ENCODE data around the gene NGEF. TPM values are rescaled to one million over a fixed set of nuclear protein-coding genes. Genes with fewer than 3 reads are reported as not detected.

Gene NGEF
- total and polyA plus RNA-seq, 2 donors (not counting 1 experiment from before 2014, with no cell fraction given): under 0.01 to 0.24 TPM

GRCh38 chr2:232927793-232928550 lies 85.1 kb downstream of the NGEF start:
- H3K27ac ChIP-seq (ENCODE audit: insufficient read depth, low read length): no peak overlapping the region

GRCh38 chr2:232927032-232927792 lies 85.8 kb downstream of the NGEF start:
- no peaks in the 10 kb centered on the region for H3K79me2 ChIP-seq (ENCODE audit: control insufficient read depth, insufficient read depth, low read length)
- H3K27ac ChIP-seq (ENCODE audit: insufficient read depth, low read length): no peak overlapping the region
- H3K27me3 ChIP-seq (ENCODE audit: control insufficient read depth, insufficient read depth, low read length): peaks cover 13% of the 10 kb centered on the region
- DNase-seq (ENCODE audit: low read depth in 2 of 2): peak in 1 of 2 donors; percentile 36
- H3K4me3 ChIP-seq (replicated peaks in 1 of 4; ENCODE audit: control extremely low read depth in 1 of 4, insufficient read depth in 1 of 4, low read depth in 3 of 4, low read length in 4 of 4): peak overlapping the region in 2 of 4 experiments; percentile 40
- H3K36me3 ChIP-seq (ENCODE audit: control insufficient read depth, insufficient read depth, low read length): no peaks in the 10 kb centered on the region
- H2AFZ ChIP-seq (ENCODE audit: low read length): no peak overlapping the region
- H3K9ac ChIP-seq (ENCODE audit: insufficient read depth, low read length): no peak overlapping the region
- H3K4me1 ChIP-seq (ENCODE audit: control insufficient read depth, extremely low read depth, insufficient read depth, low read length): no peaks in the 10 kb centered on the region
- TF ChIP-seq CTCF (conservative IDR thresholded peaks at IDR 0.05 in 1 of 2, IDR thresholded peaks at IDR 0.05 in 1 of 2; ENCODE audit: low read depth in 1 of 2, low read length in 2 of 2): no peak
- TF ChIP-seq EZH2 (IDR thresholded peaks at IDR 0.05; ENCODE audit: low read length, missing control alignments): peak; percentile 20
- H3K9me3 ChIP-seq (ENCODE audit: control insufficient read depth, insufficient read depth, low read depth, low read length): no peaks in the 10 kb centered on the region
- H4K20me1 ChIP-seq (ENCODE audit: control insufficient read depth, extremely low read depth, insufficient read depth, low read length): no peaks in the 10 kb centered on the region
- H3K4me2 ChIP-seq (ENCODE audit: extremely low read depth, insufficient read depth, low read length): peak overlapping the region; percentile 68

More at GRCh38 chr2:232927793-232928550, 85.1 kb downstream of the NGEF start:
- H3K9ac ChIP-seq (ENCODE audit: insufficient read depth, low read length): no peak overlapping the region
- no peaks in the 10 kb centered on the region for H3K36me3 ChIP-seq (ENCODE audit: control insufficient read depth, insufficient read depth, low read length)
- peaks cover 13% of the 10 kb centered on the region for H3K27me3 ChIP-seq (ENCODE audit: control insufficient read depth, insufficient read depth, low read length)
- H4K20me1 ChIP-seq (ENCODE audit: control insufficient read depth, extremely low read depth, insufficient read depth, low read length): no peaks in the 10 kb centered on the region
- no peak for TF ChIP-seq CTCF (conservative IDR thresholded peaks at IDR 0.05 in 1 of 2, IDR thresholded peaks at IDR 0.05 in 1 of 2; ENCODE audit: low read depth in 1 of 2, low read length in 2 of 2)
- TF ChIP-seq EZH2 (IDR thresholded peaks at IDR 0.05; ENCODE audit: low read length, missing control alignments): peak; percentile 16
- H3K9me3 ChIP-seq (ENCODE audit: control insufficient read depth, insufficient read depth, low read depth, low read length): no peaks in the 10 kb centered on the region
- no peak for DNase-seq (ENCODE audit: low read depth in 2 of 2)
- no peak overlapping the region for H2AFZ ChIP-seq (ENCODE audit: low read length)
- no peaks in the 10 kb centered on the region for H3K79me2 ChIP-seq (ENCODE audit: control insufficient read depth, insufficient read depth, low read length)
- H3K4me1 ChIP-seq (ENCODE audit: control insufficient read depth, extremely low read depth, insufficient read depth, low read length): no peaks in the 10 kb centered on the region
- no peak overlapping the region for H3K4me3 ChIP-seq (replicated peaks in 1 of 4; ENCODE audit: control extremely low read depth in 1 of 4, insufficient read depth in 1 of 4, low read depth in 3 of 4, low read length in 4 of 4)
- H3K4me2 ChIP-seq (ENCODE audit: extremely low read depth, insufficient read depth, low read length): no peak overlapping the region

- no peak overlapping the region for H3K27ac ChIP-seq (ENCODE audit: insufficient read depth, low read length)
- H3K4me3 ChIP-seq (replicated peaks in 1 of 4; ENCODE audit: control extremely low read depth in 1 of 4, insufficient read depth in 1 of 4, low read depth in 3 of 4, low read length in 4 of 4): peak overlapping the region in 3 of 4 experiments; percentile 16 to 40 (median 40)
- no peak overlapping the region for H2AFZ ChIP-seq (ENCODE audit: low read length)
- H3K9me3 ChIP-seq (ENCODE audit: control insufficient read depth, insufficient read depth, low read depth, low read length): no peaks in the 10 kb centered on the region
- DNase-seq (ENCODE audit: low read depth in 2 of 2): no peak
- no peak overlapping the region for H3K9ac ChIP-seq (ENCODE audit: insufficient read depth, low read length)
- H3K79me2 ChIP-seq (ENCODE audit: control insufficient read depth, insufficient read depth, low read length): no peaks in the 10 kb centered on the region
- peak overlapping the region; percentile 68 for H3K4me2 ChIP-seq (ENCODE audit: extremely low read depth, insufficient read depth, low read length)
- no peaks in the 10 kb centered on the region for H3K4me1 ChIP-seq (ENCODE audit: control insufficient read depth, extremely low read depth, insufficient read depth, low read length)
- no peak for TF ChIP-seq EZH2 (IDR thresholded peaks at IDR 0.05; ENCODE audit: low read length, missing control alignments)
- TF ChIP-seq CTCF (conservative IDR thresholded peaks at IDR 0.05 in 1 of 2, IDR thresholded peaks at IDR 0.05 in 1 of 2; ENCODE audit: low read depth in 1 of 2, low read length in 2 of 2): no peak
- no peaks in the 10 kb centered on the region for H3K36me3 ChIP-seq (ENCODE audit: control insufficient read depth, insufficient read depth, low read length)
- peaks cover 13% of the 10 kb centered on the region for H3K27me3 ChIP-seq (ENCODE audit: control insufficient read depth, insufficient read depth, low read length)
- H4K20me1 ChIP-seq (ENCODE audit: control insufficient read depth, extremely low read depth, insufficient read depth, low read length): no peaks in the 10 kb centered on the region
These were observed 86.6 kb downstream of the NGEF start for GRCh38 chr2:232926431-232926939.

All from fibroblast of lung (primary cell).